ENCODE data around the gene CNTN6. TPM values are rescaled to one million over a fixed set of nuclear protein-coding genes. Genes with fewer than 3 reads are reported as not detected.

The CNTN6 gene
- 0.59 TPM for polyA plus RNA-seq (2013, experiment 1 of 2)
- polyA plus RNA-seq (2013, experiment 2 of 2) = 0.81 TPM

DNA sequence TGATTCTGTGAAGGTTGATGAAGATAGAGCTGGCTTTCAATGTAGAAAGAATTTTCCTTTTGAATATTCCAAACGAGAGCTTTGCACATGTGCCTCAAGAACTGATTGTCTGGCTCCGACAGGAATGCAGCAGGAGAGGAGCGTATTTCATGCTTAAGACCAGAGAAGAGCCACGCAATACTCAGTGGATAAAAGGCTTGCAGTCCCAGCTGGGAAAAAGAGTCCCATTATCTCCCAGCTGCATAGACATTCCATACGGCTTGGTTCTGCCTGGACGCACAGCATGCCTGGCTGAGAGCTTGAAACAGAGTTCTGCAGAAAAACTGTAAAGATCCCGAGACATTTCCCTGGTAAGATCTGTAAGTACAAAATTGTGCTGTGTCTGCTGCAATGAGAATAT lies at the start of gene CNTN6:
TSS of gene CNTN6 (plus strand) at position 254 of the 400 bp plus-strand sequence. CDS start 54,985 bp downstream, outside the sequence.
- Histone ChIP-seq H3K36me3 (ENCODE audit: control insufficient read depth, insufficient read depth, low read length) (no peaks in the 10 kb centered on the region), H3K4me1 (ENCODE audit: control insufficient read depth, insufficient read depth, low read length, poor library complexity, severe bottlenecking) (no peaks in the 10 kb centered on the region), H3K27ac (ENCODE audit: low read depth, low read length, severe bottlenecking) (peak within 1 kb of the TSS; percentile 64), H3K4me3 (ENCODE audit: extremely low read depth, insufficient read depth, low read length, poor library complexity, severe bottlenecking) (no peak within 1 kb of the TSS), H3K9me3 (ENCODE audit: control insufficient read depth, low read length) (peaks cover 5% of the 10 kb centered on the region)
- 58 to 81% methylated on average over 4 to 7 of the region's 7 CpGs for WGBS, 2 experiments (ENCODE audit: insufficient coverage in 2 of 2)

DNA sequence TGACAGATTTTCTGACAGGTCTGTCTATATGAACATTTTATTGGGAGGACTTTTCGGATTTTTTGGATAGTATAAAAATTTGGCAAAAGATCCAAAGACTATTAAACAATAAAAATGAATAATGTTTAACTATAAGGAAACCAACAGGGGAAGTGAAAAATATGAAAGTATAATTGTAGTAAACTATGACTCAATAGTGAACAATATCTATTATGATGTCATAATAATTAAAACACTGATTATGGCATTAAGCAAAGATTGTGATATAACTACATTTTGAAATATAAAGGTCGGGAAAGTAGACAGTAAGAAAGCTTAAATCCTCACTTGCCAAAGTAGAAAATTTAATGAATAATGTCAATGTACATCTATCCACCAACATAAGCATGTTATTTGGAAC lies 44.3 kb upstream of the CNTN6 start:
- Histone ChIP-seq H3K9me3 (ENCODE audit: control insufficient read depth, low read length) (no peaks in the 10 kb centered on the region), H3K36me3 (ENCODE audit: control insufficient read depth, insufficient read depth, low read length) (no peaks in the 10 kb centered on the region), H3K4me1 (ENCODE audit: control insufficient read depth, insufficient read depth, low read length, poor library complexity, severe bottlenecking) (no peaks in the 10 kb centered on the region), H3K27ac (ENCODE audit: low read depth, low read length, severe bottlenecking) (no peak overlapping the region), H3K4me3 (ENCODE audit: extremely low read depth, insufficient read depth, low read length, poor library complexity, severe bottlenecking) (no peak overlapping the region)
- WGBS, 2 experiments (ENCODE audit: insufficient coverage in 2 of 2) = no CpG with 5 or more reads among the region's 2 CpGs

DNA sequence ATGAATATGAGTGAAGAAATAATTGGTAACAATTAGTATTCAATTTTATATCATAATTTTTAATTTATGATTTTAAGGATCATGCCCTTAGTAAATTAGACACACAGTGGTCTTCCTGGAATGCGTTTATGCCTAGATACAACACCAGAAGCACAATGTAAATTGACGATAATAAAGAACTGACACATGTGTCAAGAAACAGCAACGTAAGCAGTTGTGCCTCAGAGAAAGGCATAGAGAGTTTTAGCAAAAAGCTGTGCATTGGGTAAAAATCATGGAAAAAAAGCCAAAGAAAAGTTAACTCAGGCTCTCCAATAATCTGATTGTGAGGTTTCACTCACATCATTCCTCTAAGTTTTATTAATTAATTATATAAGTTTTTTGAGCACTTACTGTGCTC lies 37.0 kb upstream of the CNTN6 start:
- Histone ChIP-seq H3K36me3 (ENCODE audit: control insufficient read depth, insufficient read depth, low read length) (no peaks in the 10 kb centered on the region), H3K4me1 (ENCODE audit: control insufficient read depth, insufficient read depth, low read length, poor library complexity, severe bottlenecking) (no peaks in the 10 kb centered on the region), H3K27ac (ENCODE audit: low read depth, low read length, severe bottlenecking) (no peak overlapping the region), H3K4me3 (ENCODE audit: extremely low read depth, insufficient read depth, low read length, poor library complexity, severe bottlenecking) (no peak overlapping the region), H3K9me3 (ENCODE audit: control insufficient read depth, low read length) (peaks cover 4% of the 10 kb centered on the region)
- WGBS, 2 experiments (ENCODE audit: insufficient coverage in 2 of 2) = 89% methylated on average over 2 of the region's 3 CpGs; no CpG with 5 or more reads in 1 of the 2 experiments

DNA sequence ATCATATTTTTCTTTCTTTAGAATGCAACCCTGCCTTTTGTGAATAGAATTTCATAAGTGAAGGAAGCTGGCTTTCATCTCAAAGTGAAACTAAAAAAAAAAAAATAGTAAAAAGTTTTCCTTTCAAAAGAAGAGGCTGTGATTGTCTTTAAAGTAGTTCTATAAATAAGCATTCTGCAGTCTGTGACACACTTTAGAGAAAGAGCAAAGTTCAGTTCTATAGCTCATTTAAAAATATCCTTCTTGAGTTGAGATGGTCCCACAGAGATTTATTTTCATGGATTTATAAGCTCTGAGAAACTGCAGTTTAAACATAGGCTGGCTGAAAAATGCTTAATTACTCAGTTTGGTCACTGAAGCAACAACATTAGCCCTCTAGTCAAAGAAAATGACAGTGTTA lies 36.1 kb upstream of the CNTN6 start:
- Histone ChIP-seq H3K36me3 (ENCODE audit: control insufficient read depth, insufficient read depth, low read length) (no peaks in the 10 kb centered on the region), H3K27ac (ENCODE audit: low read depth, low read length, severe bottlenecking) (no peak overlapping the region), H3K9me3 (ENCODE audit: control insufficient read depth, low read length) (peaks cover 4% of the 10 kb centered on the region), H3K4me3 (ENCODE audit: extremely low read depth, insufficient read depth, low read length, poor library complexity, severe bottlenecking) (no peak overlapping the region), H3K4me1 (ENCODE audit: control insufficient read depth, insufficient read depth, low read length, poor library complexity, severe bottlenecking) (no peaks in the 10 kb centered on the region)

DNA sequence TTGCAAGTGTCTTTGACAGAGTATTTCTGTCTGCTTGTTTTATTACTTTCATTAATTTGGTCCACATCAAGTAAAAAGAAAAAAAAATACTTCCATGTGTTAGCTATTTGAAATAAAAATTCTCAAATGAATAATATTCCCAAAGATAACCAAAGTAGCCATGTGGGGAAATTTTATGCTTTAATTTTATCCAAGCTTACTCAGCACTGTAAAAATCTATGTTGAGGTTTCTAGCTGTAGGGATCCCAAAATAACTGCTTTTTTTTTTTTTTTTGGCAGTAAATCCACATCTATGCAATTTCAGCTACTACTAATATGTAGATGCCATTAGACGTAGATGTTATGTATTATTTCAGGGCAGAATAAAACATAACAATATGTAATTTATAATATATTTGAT lies 35.4 kb upstream of the CNTN6 start:
- no peaks in the 10 kb centered on the region for H3K36me3 ChIP-seq (ENCODE audit: control insufficient read depth, insufficient read depth, low read length)
- no peaks in the 10 kb centered on the region for H3K4me1 ChIP-seq (ENCODE audit: control insufficient read depth, insufficient read depth, low read length, poor library complexity, severe bottlenecking)
- no CpG with 5 or more reads among the region's 1 CpG for WGBS, 2 experiments (ENCODE audit: insufficient coverage in 2 of 2)
- no peak overlapping the region for H3K4me3 ChIP-seq (ENCODE audit: extremely low read depth, insufficient read depth, low read length, poor library complexity, severe bottlenecking)
- H3K9me3 ChIP-seq (ENCODE audit: control insufficient read depth, low read length) = peaks cover 4% of the 10 kb centered on the region
- no peak overlapping the region for H3K27ac ChIP-seq (ENCODE audit: low read depth, low read length, severe bottlenecking)

DNA sequence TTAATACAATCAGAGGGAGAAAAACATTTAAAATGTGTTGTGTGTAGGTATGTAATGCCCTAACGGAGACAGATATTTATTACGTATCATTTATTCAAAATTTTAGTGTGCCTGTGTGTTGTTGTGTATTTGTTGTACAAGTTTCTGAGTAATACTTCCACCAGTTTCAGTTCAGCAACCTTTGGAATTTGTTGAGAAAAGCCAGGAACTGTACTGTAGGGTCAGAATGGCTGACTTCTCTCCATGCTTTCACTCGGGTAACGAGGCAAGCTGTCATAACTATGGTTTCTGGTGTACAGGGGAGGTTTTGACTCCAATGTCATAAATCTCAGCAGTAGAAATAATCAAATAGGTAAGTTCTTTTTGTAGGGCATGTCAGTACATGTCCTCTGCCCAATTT lies 23.8 kb upstream of the CNTN6 start:
- H3K9me3 ChIP-seq (ENCODE audit: control insufficient read depth, low read length) = peaks cover 8% of the 10 kb centered on the region
- no peaks in the 10 kb centered on the region for H3K36me3 ChIP-seq (ENCODE audit: control insufficient read depth, insufficient read depth, low read length)
- no peak overlapping the region for H3K4me3 ChIP-seq (ENCODE audit: extremely low read depth, insufficient read depth, low read length, poor library complexity, severe bottlenecking)
- no peak overlapping the region for H3K27ac ChIP-seq (ENCODE audit: low read depth, low read length, severe bottlenecking)
- WGBS, 2 experiments (ENCODE audit: insufficient coverage in 2 of 2) = 80% methylated on average over 2 of the region's 4 CpGs; no CpG with 5 or more reads in 1 of the 2 experiments
- no peaks in the 10 kb centered on the region for H3K4me1 ChIP-seq (ENCODE audit: control insufficient read depth, insufficient read depth, low read length, poor library complexity, severe bottlenecking)

DNA sequence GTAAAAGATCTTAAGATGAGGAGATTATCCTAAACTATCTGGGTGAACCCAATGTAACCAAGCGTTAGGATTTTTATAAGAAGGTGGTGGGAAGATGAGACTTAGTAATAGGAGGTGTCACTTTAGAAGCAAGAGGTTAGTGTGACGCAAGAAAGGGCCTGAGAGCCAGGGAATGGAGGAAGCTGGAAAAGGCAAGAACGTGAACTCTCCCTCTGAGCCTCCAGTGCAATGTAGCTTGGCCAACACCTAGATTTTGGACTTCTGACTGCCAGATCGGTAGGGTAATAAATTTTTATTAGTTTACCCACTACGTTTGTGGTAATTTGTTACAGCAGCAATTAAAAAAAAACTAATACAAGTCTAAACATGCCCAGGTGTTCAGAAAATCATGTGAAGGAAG lies 20.8 kb upstream of the CNTN6 start:
- WGBS, 2 experiments (ENCODE audit: insufficient coverage in 2 of 2) = 83 to 90% methylated on average over 3 to 4 of the region's 5 CpGs

DNA sequence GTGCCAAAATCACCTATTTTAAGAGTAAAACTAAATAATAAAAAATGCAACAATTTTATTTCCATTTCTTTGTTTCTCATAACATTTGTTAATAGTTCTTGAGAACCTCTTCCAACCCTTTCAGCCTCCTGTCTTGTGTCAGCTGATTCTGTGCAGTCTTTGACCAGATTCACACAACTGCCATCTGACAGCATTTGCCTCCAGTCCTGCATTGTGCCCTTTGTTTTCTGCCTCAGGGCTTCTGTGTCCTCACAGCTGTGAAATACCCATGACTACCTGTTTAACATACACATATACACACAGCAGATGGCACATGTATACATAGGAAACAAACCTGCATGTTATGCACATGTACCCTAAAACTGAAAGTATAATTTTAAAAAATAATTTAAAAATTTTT lies 13.2 kb upstream of the CNTN6 start:
- no peaks in the 10 kb centered on the region for H3K36me3 ChIP-seq (ENCODE audit: control insufficient read depth, insufficient read depth, low read length)
- no peak overlapping the region for H3K4me3 ChIP-seq (ENCODE audit: extremely low read depth, insufficient read depth, low read length, poor library complexity, severe bottlenecking)
- H3K9me3 ChIP-seq (ENCODE audit: control insufficient read depth, low read length) = peaks cover 3% of the 10 kb centered on the region
- H3K4me1 ChIP-seq (ENCODE audit: control insufficient read depth, insufficient read depth, low read length, poor library complexity, severe bottlenecking) = no peaks in the 10 kb centered on the region
- no peak overlapping the region for H3K27ac ChIP-seq (ENCODE audit: low read depth, low read length, severe bottlenecking)

More for the DNA sequence above, 20.8 kb upstream of the CNTN6 start:
- no peaks in the 10 kb centered on the region for H3K4me1 ChIP-seq (ENCODE audit: control insufficient read depth, insufficient read depth, low read length, poor library complexity, severe bottlenecking)
- no peak overlapping the region for H3K4me3 ChIP-seq (ENCODE audit: extremely low read depth, insufficient read depth, low read length, poor library complexity, severe bottlenecking)
- peaks cover 8% of the 10 kb centered on the region for H3K9me3 ChIP-seq (ENCODE audit: control insufficient read depth, low read length)
- no peaks in the 10 kb centered on the region for H3K36me3 ChIP-seq (ENCODE audit: control insufficient read depth, insufficient read depth, low read length)
- H3K27ac ChIP-seq (ENCODE audit: low read depth, low read length, severe bottlenecking) = no peak overlapping the region

DNA sequence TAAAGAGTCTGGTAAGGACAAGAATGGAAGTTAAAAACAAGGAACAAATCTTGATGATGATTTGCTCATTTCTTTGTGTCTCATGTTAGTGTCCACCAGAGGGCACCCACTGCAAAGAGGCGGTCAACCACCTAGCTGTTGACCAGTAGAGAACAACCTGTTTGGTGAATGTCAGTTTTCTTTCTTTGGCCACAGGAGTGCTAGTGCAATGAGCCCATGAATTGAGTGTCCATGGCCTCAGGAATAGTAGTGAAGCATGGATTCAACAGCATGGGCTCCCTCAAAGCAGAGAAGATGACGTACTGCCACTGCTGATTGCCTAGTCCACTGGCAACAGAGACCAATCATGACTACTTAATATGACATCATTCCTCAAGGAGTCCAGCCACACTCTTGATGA lies 10.7 kb upstream of the CNTN6 start:
- Histone ChIP-seq H3K4me1 (ENCODE audit: control insufficient read depth, insufficient read depth, low read length, poor library complexity, severe bottlenecking) (no peaks in the 10 kb centered on the region), H3K4me3 (ENCODE audit: extremely low read depth, insufficient read depth, low read length, poor library complexity, severe bottlenecking) (no peak overlapping the region), H3K36me3 (ENCODE audit: control insufficient read depth, insufficient read depth, low read length) (no peaks in the 10 kb centered on the region), H3K27ac (ENCODE audit: low read depth, low read length, severe bottlenecking) (no peak overlapping the region), H3K9me3 (ENCODE audit: control insufficient read depth, low read length) (peaks cover 3% of the 10 kb centered on the region)
- 38 to 41% methylated on average over 1 to 2 of the region's 2 CpGs for WGBS, 2 experiments (ENCODE audit: insufficient coverage in 2 of 2)

DNA sequence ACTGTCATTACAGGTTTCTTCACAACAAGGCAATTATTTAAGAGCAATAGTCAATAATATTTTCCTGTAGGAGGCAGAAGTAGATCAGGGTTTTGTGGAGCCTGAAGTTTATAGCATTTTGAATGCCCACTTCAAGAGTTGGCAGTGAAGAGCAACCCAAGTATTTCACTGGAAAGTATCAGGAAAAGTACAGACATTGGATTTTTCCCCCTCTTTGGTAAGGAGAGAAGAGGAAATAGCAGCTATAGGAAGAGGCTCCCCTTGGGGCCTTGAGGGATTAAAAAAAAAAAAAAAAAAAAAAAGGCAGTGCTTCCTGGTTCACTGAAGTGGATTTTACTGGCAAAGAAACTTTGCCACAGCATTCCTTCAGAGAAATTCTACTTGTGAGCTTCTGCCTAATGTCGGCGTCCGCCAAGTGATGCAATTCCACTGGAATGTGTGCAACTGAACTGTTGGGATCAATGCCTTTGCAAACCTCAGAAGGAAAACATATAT lies 5.7 kb upstream of the CNTN6 start:
- 60% methylated on average over 3 of the region's 3 CpGs; no CpG with 5 or more reads in 1 of the 2 experiments for WGBS, 2 experiments (ENCODE audit: insufficient coverage in 2 of 2)
- Histone ChIP-seq H3K4me3 (ENCODE audit: extremely low read depth, insufficient read depth, low read length, poor library complexity, severe bottlenecking) (no peak overlapping the region), H3K9me3 (ENCODE audit: control insufficient read depth, low read length) (no peaks in the 10 kb centered on the region), H3K36me3 (ENCODE audit: control insufficient read depth, insufficient read depth, low read length) (no peaks in the 10 kb centered on the region), H3K27ac (ENCODE audit: low read depth, low read length, severe bottlenecking) (peak overlapping the region; percentile 68), H3K4me1 (ENCODE audit: control insufficient read depth, insufficient read depth, low read length, poor library complexity, severe bottlenecking) (no peaks in the 10 kb centered on the region)

DNA sequence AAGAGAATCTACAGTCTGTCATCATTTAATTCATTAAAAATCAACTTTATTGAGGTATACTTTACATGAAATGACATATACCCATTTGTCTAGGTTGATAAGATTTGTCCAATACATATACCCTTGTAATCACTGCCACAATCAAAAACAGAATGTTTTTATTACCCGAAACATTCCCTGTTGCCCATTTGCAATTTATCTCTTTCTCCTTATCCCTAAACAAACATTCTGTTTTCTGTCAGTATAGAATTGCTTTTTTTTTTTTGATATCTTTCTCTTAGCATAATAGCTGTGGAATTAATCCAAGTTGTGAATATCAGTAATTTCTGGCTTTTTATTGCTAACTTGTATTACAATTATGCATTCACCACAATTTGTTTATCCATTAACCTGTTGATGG lies 4.3 kb upstream of the CNTN6 start:
- Histone ChIP-seq H3K27ac (ENCODE audit: low read depth, low read length, severe bottlenecking) (no peak overlapping the region), H3K36me3 (ENCODE audit: control insufficient read depth, insufficient read depth, low read length) (no peaks in the 10 kb centered on the region), H3K4me3 (ENCODE audit: extremely low read depth, insufficient read depth, low read length, poor library complexity, severe bottlenecking) (no peak overlapping the region), H3K9me3 (ENCODE audit: control insufficient read depth, low read length) (no peaks in the 10 kb centered on the region), H3K4me1 (ENCODE audit: control insufficient read depth, insufficient read depth, low read length, poor library complexity, severe bottlenecking) (no peaks in the 10 kb centered on the region)
- no CpG with 5 or more reads among the region's 1 CpG for WGBS, 2 experiments (ENCODE audit: insufficient coverage in 2 of 2)

All from mesodermal cell (in vitro differentiated cells).